HCT116 (cell line): Measurements from ENCODE around the gene IL31RA. TPM values are rescaled to one million over a fixed set of nuclear protein-coding genes. Genes with fewer than 3 reads are reported as not detected.

Experiments
- ATAC-seq: fragments of 200-7000 bp; cut with Tn5 transposase; 2 replicates; pipeline ENCODE4 v1.9.1; 2020; ENCODE audit warnings: mild to moderate bottlenecking, moderate library complexity
- BruUV-seq: library from RNA; stranded (reverse); fragments of 400-500 nt; replicated peaks from 2 replicates; lab custom pipeline; 2021; lab: Mats Ljungman, UMichigan
- CTCF ChIA-PET: fragments of 300-600 bp; sonication (Branson Sonifier 250); formaldehyde crosslinking; loops from one replicate; lab custom pipeline; 2021; ENCODE audit warnings: antibody characterized with exemption; lab: Charles Lee
- POLR2A ChIA-PET: fragments of 300-600, 350-600 bp; sonication (Branson Sonifier 250); formaldehyde crosslinking; loops from one replicate; lab custom pipeline; 2021; ENCODE audit warnings: antibody characterized with exemption; lab: Charles Lee
- RAD21 ChIA-PET, 2 experiments: fragments of 300-600 bp; sonication (Branson Sonifier 250); formaldehyde crosslinking; loops; one replicate each; lab custom pipeline; 2023; ENCODE audit warnings: low total read pairs in 2 of 2; ENCODE audit not compliant: uncharacterized antibody in 2 of 2, unreplicated experiment in 2 of 2, low non-redundant PET in 1 of 2; lab: Charles Lee
- DNase-seq: peaks from one replicate; pipeline ENCODE4 v3.0.0-alpha.2; 2010; ENCODE audit warnings: low read depth, low spot score
- H2AFZ ChIP-seq: fragments of 200-600 bp; shearing (Covaris generic), sonication (generic); 2 replicates; pipeline ENCODE4 v1.6.1; 2017; ENCODE audit warnings: low read depth, mixed run types, mixed read lengths, antibody characterized with exemption, low read length; ENCODE audit not compliant: poor library complexity, severe bottlenecking
- H3K27ac ChIP-seq: 2 replicates; pipeline ENCODE4 v1.5.1; 2012; ENCODE audit warnings: low read depth, low read length
- H3K27me3 ChIP-seq: fragments of 200-600 bp; sonication (generic); 2 replicates; pipeline ENCODE4 v1.6.1; 2016; ENCODE audit warnings: mixed run types, low read length, mixed read lengths; ENCODE audit not compliant: insufficient read depth
- H3K36me3 ChIP-seq, 2 experiments: fragments of 200-500 bp in 1 of 2; fragments of 200-600 bp in 1 of 2; sonication (Bioruptor generic) in 1 of 2; sonication (generic) in 1 of 2; 2 replicates each; pipeline versions ENCODE4 v1.5.1 to v1.6.1; 2014 to 2016; ENCODE audit warnings: low read length in 2 of 2, inconsistent platforms in 1 of 2, mixed read lengths in 1 of 2, mixed run types in 1 of 2; ENCODE audit not compliant: insufficient read depth in 2 of 2, control insufficient read depth in 1 of 2
- H3K4me1 ChIP-seq, 2 experiments: fragments of 200-600 bp in 1 of 2; sonication (generic) in 1 of 2; 2 replicates each; pipeline versions ENCODE4 v1.5.1 to v1.6.1; 2012 to 2017; ENCODE audit warnings: low read length in 2 of 2, inconsistent platforms in 1 of 2, mild to moderate bottlenecking in 1 of 2, mixed read lengths in 1 of 2, mixed run types in 1 of 2, moderate library complexity in 1 of 2; ENCODE audit not compliant: insufficient read depth in 2 of 2, control insufficient read depth in 1 of 2
- H3K4me2 ChIP-seq: fragments of 200-600 bp; sonication (generic); 2 replicates; pipeline ENCODE4 v1.6.1; 2017; ENCODE audit warnings: mixed run types, low read length, mixed read lengths
- H3K4me3 ChIP-seq, 2 experiments: fragments of 200-600 bp in 1 of 2; sonication (generic) in 1 of 2; replicated peaks in 1 of 2; 2 replicates each; pipeline ENCODE4 v1.5.1; 2011 to 2016; ENCODE audit warnings: low read length in 2 of 2, control low read depth in 1 of 2, low read depth in 1 of 2, mild to moderate bottlenecking in 1 of 2, mixed read lengths in 1 of 2, mixed run types in 1 of 2
- H3K79me2 ChIP-seq: fragments of 200-600 bp; sonication (generic); 2 replicates; pipeline ENCODE4 v1.6.1; 2017; ENCODE audit warnings: mild to moderate bottlenecking, mixed run types, low read length, moderate library complexity, mixed read lengths; ENCODE audit not compliant: insufficient read depth
- H3K9ac ChIP-seq: fragments of 200-600 bp; sonication (generic); 2 replicates; pipeline ENCODE4 v1.6.1; 2016; ENCODE audit warnings: low read length, mixed read lengths
- H3K9me2 ChIP-seq: fragments of 200-600 bp; sonication (generic), shearing (Covaris generic); 2 replicates; pipeline ENCODE4 v1.6.1; 2017; ENCODE audit warnings: mixed run types, mild to moderate bottlenecking, moderate library complexity; ENCODE audit not compliant: insufficient read depth
- H3K9me3 ChIP-seq, 2 experiments: fragments of 200-500 bp in 1 of 2; fragments of 200-600 bp in 1 of 2; sonication (Bioruptor generic) in 1 of 2; sonication (generic) in 1 of 2; 2 replicates each; pipeline ENCODE4 v1.6.1; 2014 to 2017; ENCODE audit warnings: low read length in 2 of 2, mixed read lengths in 2 of 2, inconsistent platforms in 1 of 2, low read depth in 1 of 2, mild to moderate bottlenecking in 1 of 2, mixed run types in 1 of 2, moderate library complexity in 1 of 2; ENCODE audit not compliant: control insufficient read depth in 1 of 2, insufficient read depth in 1 of 2
- H4K20me1 ChIP-seq: fragments of 200-600 bp; sonication (generic), shearing (Covaris generic); 2 replicates; pipeline ENCODE4 v1.6.1; 2017; ENCODE audit warnings: mixed run types, mild to moderate bottlenecking, moderate library complexity; ENCODE audit not compliant: insufficient read depth
- EGR1 ChIP-seq: IDR thresholded peaks from 2 replicates; pipeline ENCODE4 v1.6.1; 2012; ENCODE audit warnings: low read depth
- SP1 ChIP-seq: IDR thresholded peaks from 2 replicates; pipeline ENCODE4 v1.6.1; 2012; ENCODE audit warnings: low read depth
- TCF7L2 ChIP-seq: IDR thresholded peaks from 2 replicates; pipeline ENCODE4 v1.7.0; 2011; ENCODE audit warnings: borderline replicate concordance, inconsistent platforms; ENCODE audit not compliant: insufficient read depth, insufficient read length; ENCODE audit errors: extremely low read depth
- ZNF274 ChIP-seq: fragments of 200-500 bp; sonication (Bioruptor generic); IDR thresholded peaks from 2 replicates; pipeline ENCODE4 v1.6.1; 2014; ENCODE audit warnings: mild to moderate bottlenecking, low read depth, low read length, inconsistent platforms
- intact Hi-C: fragments of 100-400 bp; cut with micrococcal nuclease; formaldehyde crosslinking; loops from 2 replicates; pipeline ENCODE4 v1.10.0; 2022
- total RNA-seq: library from RNA; stranded (reverse); gene quantifications from one replicate; pipeline ENCODE4 v1.2.1, GENCODE V29; 2021; ENCODE audit not compliant: unreplicated experiment
- TF ChIP-seq, protein P1 (sequence below): IDR thresholded peaks from 2 replicates; pipeline ENCODE4 v1.6.1; 2012; ENCODE audit warnings: low read depth

The IL31RA gene
- total RNA-seq, 1 experiment from 2014 or later, result 0.59 TPM

DNA sequence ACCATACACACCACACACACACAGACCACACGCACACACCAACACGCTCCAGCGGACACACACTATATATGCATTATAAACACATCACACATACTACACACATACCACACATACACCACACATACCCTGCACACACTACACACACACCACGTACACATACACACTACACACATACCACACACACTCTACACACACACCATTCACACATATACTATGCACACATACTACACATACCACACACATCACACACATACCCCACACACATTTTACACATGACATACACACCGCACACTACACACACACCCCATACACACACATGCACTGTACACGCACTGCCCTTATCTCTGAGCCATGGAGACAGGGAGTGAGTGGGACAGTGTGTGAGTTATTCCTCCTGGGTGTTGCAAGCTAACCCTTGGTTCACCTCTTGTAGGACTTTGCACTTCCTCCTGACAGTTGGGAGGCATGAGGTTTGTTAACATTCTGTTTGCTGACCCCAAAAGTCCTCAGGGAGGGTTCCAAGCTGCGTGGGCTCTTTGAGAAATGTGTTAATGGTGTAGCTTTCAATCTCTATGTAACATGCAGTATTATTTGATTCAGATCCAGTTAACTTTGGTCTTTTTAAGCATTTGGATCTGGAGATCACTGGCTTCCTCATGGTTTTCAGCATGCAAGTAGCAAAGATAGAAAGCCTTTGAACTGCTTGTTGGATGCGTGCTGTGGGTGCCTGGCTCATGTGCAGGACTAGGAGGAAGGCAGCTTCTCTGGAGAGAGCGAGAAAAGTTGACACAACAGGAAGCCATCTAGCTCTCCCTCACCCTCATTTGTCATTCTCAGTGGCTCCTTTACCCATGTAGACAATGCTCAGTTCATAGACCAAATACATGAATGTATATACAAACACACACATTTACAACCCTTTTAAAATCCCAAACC lies 13.7 kb downstream of the IL31RA start:
- intact Hi-C loops, result no loop called here
- Histone ChIP-seq H3K27ac (no peak overlapping the region), H3K9me2 (no peaks in the 10 kb centered on the region), H3K4me1 (peaks cover 2 to 16% of the 10 kb centered on the region in 2 experiments; a peak in 3 of 4 replicates), H4K20me1 (no peaks in the 10 kb centered on the region), H3K36me3 (no peaks in the 10 kb centered on the region), H3K9ac (no peak overlapping the region), H3K4me3 (no peak overlapping the region), H3K4me2 (no peak overlapping the region), H3K9me3 (no peaks in the 10 kb centered on the region), H3K27me3 (no peaks in the 10 kb centered on the region), H3K79me2 (no peaks in the 10 kb centered on the region), H2AFZ (no peak overlapping the region)
- ATAC-seq (no peak), DNase-seq (no peak)
- POLR2A ChIA-PET, result interaction anchor here (1.0 kb wide), 1 partner anchor 14 kb away, joined by 3 read pairs; the partner anchor contains the start of gene IL31RA
- TF ChIP-seq SP1 (peak; percentile 15; the same call in 1 of the 2 replicates), EGR1 (no peak), ZNF274 (no peak)
- RAD21 ChIA-PET, result no interaction called here
- BruUV-seq, result no TSS peak
- CTCF ChIA-PET, result no interaction called here

DNA sequence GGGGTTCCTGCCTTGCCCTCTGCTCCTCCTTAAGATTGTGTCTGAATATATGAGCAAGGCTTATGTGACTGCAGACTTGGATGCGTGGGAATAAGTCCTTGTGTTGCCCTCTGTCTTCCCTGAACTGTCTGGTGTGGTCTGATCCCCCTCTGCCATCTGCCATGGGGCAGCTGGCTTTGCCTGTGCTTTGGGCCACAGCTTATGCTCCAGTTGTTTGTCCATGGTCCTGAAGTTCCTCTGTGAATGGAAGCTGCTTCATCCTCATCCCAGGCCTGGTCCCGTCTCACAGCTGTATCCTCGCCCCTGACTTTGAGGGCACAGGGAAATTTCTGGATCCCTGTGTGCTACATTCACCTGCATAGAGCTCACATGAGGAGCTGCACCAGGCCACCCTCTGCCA lies 14.7 kb downstream of the IL31RA start:
- H3K27me3 ChIP-seq, result no peaks in the 10 kb centered on the region
- ATAC-seq (no peak), DNase-seq (no peak)
- H3K9me3 ChIP-seq, result no peaks in the 10 kb centered on the region
- ChIA-PET CTCF (no interaction called here), RAD21 (no interaction called here), POLR2A (interaction anchor here (1.0 kb wide), 1 partner anchor 15 kb away, joined by 3 read pairs; the partner anchor contains the start of gene IL31RA)
- no peak overlapping the region for H3K27ac ChIP-seq
- no peak overlapping the region for H3K4me3 ChIP-seq
- BruUV-seq, result no TSS peak
- H3K79me2 ChIP-seq, result no peaks in the 10 kb centered on the region
- no peak overlapping the region for H3K4me2 ChIP-seq
- H4K20me1 ChIP-seq, result no peaks in the 10 kb centered on the region
- intact Hi-C loops, result no loop called here
- TF ChIP-seq TCF7L2, result no peak
- TF ChIP-seq, protein P1, sequence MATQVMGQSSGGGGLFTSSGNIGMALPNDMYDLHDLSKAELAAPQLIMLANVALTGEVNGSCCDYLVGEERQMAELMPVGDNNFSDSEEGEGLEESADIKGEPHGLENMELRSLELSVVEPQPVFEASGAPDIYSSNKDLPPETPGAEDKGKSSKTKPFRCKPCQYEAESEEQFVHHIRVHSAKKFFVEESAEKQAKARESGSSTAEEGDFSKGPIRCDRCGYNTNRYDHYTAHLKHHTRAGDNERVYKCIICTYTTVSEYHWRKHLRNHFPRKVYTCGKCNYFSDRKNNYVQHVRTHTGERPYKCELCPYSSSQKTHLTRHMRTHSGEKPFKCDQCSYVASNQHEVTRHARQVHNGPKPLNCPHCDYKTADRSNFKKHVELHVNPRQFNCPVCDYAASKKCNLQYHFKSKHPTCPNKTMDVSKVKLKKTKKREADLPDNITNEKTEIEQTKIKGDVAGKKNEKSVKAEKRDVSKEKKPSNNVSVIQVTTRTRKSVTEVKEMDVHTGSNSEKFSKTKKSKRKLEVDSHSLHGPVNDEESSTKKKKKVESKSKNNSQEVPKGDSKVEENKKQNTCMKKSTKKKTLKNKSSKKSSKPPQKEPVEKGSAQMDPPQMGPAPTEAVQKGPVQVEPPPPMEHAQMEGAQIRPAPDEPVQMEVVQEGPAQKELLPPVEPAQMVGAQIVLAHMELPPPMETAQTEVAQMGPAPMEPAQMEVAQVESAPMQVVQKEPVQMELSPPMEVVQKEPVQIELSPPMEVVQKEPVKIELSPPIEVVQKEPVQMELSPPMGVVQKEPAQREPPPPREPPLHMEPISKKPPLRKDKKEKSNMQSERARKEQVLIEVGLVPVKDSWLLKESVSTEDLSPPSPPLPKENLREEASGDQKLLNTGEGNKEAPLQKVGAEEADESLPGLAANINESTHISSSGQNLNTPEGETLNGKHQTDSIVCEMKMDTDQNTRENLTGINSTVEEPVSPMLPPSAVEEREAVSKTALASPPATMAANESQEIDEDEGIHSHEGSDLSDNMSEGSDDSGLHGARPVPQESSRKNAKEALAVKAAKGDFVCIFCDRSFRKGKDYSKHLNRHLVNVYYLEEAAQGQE, result peak; percentile 58
- peaks cover 2 to 16% of the 10 kb centered on the region in 2 experiments; a peak in 3 of 4 replicates for H3K4me1 ChIP-seq
- H3K36me3 ChIP-seq, result no peaks in the 10 kb centered on the region
- no peak overlapping the region for H2AFZ ChIP-seq
- H3K9me2 ChIP-seq, result no peaks in the 10 kb centered on the region
- H3K9ac ChIP-seq, result no peak overlapping the region
